Neuronal stem cell (in vitro differentiated cells): ENCODE results near the gene KLF15.

ENCODE experiments used
- DNase-seq: peaks from one replicate; pipeline ENCODE4 v3.0.0-alpha.2; 2013; ENCODE audit warnings: low spot score
- H2AFZ ChIP-seq: one replicate; pipeline ENCODE4 v1.6.1; 2013; ENCODE audit warnings: mild to moderate bottlenecking, low read length, inconsistent platforms
- H2AK5ac ChIP-seq: 2 replicates; pipeline ENCODE4 v1.6.1; 2013; ENCODE audit warnings: low read depth, mild to moderate bottlenecking, inconsistent platforms, low read length, moderate library complexity, mixed read lengths
- H2BK120ac ChIP-seq: 2 replicates; pipeline ENCODE4 v1.6.1; 2013; ENCODE audit warnings: low read depth, mild to moderate bottlenecking, inconsistent platforms, low read length, moderate library complexity, mixed read lengths
- H2BK12ac ChIP-seq: one replicate; pipeline ENCODE4 v1.6.1; 2013; ENCODE audit warnings: low read length, inconsistent platforms
- H2BK15ac ChIP-seq: 2 replicates; pipeline ENCODE4 v1.6.1; 2013; ENCODE audit warnings: mild to moderate bottlenecking, low read length, inconsistent platforms, mixed read lengths
- H2BK5ac ChIP-seq: one replicate; pipeline ENCODE4 v1.6.1; 2013; ENCODE audit warnings: inconsistent platforms, mild to moderate bottlenecking, low read length, moderate library complexity
- H3K14ac ChIP-seq: one replicate; pipeline ENCODE4 v1.6.1; 2013; ENCODE audit warnings: low read length, inconsistent platforms
- H3K18ac ChIP-seq: 2 replicates; pipeline ENCODE4 v1.6.1; 2013; ENCODE audit warnings: low read length, inconsistent platforms
- H3K23ac ChIP-seq: 2 replicates; pipeline ENCODE4 v1.6.1; 2013; ENCODE audit warnings: low read depth, mild to moderate bottlenecking, mixed read lengths, low read length, inconsistent platforms; ENCODE audit not compliant: poor library complexity
- H3K27ac ChIP-seq: replicated peaks from 3 replicates; pipeline ENCODE4 v1.5.1; 2013; ENCODE audit warnings: low read length, inconsistent platforms
- H3K27me3 ChIP-seq, 3 experiments: 2 replicates each; pipeline ENCODE4 v1.6.1; 2013; ENCODE audit warnings: low read length in 3 of 3, mild to moderate bottlenecking in 2 of 3, inconsistent platforms in 1 of 3, low read depth in 1 of 3, mixed read lengths in 1 of 3, moderate library complexity in 1 of 3; ENCODE audit not compliant: control insufficient read depth in 3 of 3, insufficient read depth in 3 of 3
- H3K36me3 ChIP-seq, 2 donors: replicated peaks in 1 of 2; 2 replicates each; pipeline ENCODE4 v1.6.1; 2013; ENCODE audit warnings: low read length in 2 of 2; ENCODE audit not compliant: control insufficient read depth in 2 of 2, insufficient read depth in 2 of 2
- H3K4ac ChIP-seq: 2 replicates; pipeline ENCODE4 v1.6.1; 2013; ENCODE audit warnings: inconsistent platforms, mild to moderate bottlenecking, low read length, moderate library complexity
- H3K4me1 ChIP-seq, 2 donors: 1 replicate in 1 of 2; 2 replicates in 1 of 2; pipeline ENCODE4 v1.6.1; 2013; ENCODE audit warnings: low read length in 2 of 2, low read depth in 1 of 2; ENCODE audit not compliant: control insufficient read depth in 2 of 2, insufficient read depth in 1 of 2
- H3K4me2 ChIP-seq: one replicate; pipeline ENCODE4 v1.6.1; 2013; ENCODE audit warnings: mild to moderate bottlenecking, low read length, inconsistent platforms; ENCODE audit not compliant: insufficient read depth, poor library complexity, severe bottlenecking
- H3K4me3 ChIP-seq, 2 donors: 2 replicates each; pipeline ENCODE4 v1.5.1; 2013; ENCODE audit warnings: low read length in 2 of 2, mild to moderate bottlenecking in 2 of 2, inconsistent platforms in 1 of 2, moderate library complexity in 1 of 2
- H3K79me1 ChIP-seq: one replicate; pipeline ENCODE4 v1.6.1; 2013; ENCODE audit warnings: low read depth, mild to moderate bottlenecking, inconsistent platforms, low read length, moderate library complexity
- H3K9ac ChIP-seq: one replicate; pipeline ENCODE4 v1.6.1; 2013; ENCODE audit warnings: mild to moderate bottlenecking, low read depth, low read length, inconsistent platforms; ENCODE audit not compliant: poor library complexity
- H3K9me3 ChIP-seq, 2 donors: replicated peaks in 1 of 2; 2 replicates each; pipeline versions ENCODE3 to v1.6.1; 2013; ENCODE audit warnings: low read length in 2 of 2, mild to moderate bottlenecking in 2 of 2, inconsistent platforms in 1 of 2, low read depth in 1 of 2, mixed read lengths in 1 of 2, moderate library complexity in 1 of 2; ENCODE audit not compliant: control insufficient read depth in 2 of 2, insufficient read depth in 1 of 2
- H4K8ac ChIP-seq: one replicate; pipeline ENCODE4 v1.6.1; 2013; ENCODE audit warnings: low read depth, mild to moderate bottlenecking, inconsistent platforms, low read length, moderate library complexity
- H4K91ac ChIP-seq: one replicate; pipeline ENCODE4 v1.6.1; 2013; ENCODE audit warnings: low read length, low read depth, mild to moderate bottlenecking, inconsistent platforms; ENCODE audit not compliant: poor library complexity
- WGBS, 2 donors: extraction: QIAGEN DNeasy Blood & Tissue Kit; methylation state at CpG; one replicate each; pipeline ENCODE4 v1.1.7; 2013; ENCODE audit warnings: missing lambda C conversion rate in 2 of 2, mixed read lengths in 1 of 2; ENCODE audit not compliant: insufficient read length in 2 of 2, insufficient replicate concordance in 1 of 2; ENCODE audit errors: extremely low coverage in 2 of 2; 5-methylcytosine and 5-hydroxymethylcytosine counted together

The KLF15 gene

DNA sequence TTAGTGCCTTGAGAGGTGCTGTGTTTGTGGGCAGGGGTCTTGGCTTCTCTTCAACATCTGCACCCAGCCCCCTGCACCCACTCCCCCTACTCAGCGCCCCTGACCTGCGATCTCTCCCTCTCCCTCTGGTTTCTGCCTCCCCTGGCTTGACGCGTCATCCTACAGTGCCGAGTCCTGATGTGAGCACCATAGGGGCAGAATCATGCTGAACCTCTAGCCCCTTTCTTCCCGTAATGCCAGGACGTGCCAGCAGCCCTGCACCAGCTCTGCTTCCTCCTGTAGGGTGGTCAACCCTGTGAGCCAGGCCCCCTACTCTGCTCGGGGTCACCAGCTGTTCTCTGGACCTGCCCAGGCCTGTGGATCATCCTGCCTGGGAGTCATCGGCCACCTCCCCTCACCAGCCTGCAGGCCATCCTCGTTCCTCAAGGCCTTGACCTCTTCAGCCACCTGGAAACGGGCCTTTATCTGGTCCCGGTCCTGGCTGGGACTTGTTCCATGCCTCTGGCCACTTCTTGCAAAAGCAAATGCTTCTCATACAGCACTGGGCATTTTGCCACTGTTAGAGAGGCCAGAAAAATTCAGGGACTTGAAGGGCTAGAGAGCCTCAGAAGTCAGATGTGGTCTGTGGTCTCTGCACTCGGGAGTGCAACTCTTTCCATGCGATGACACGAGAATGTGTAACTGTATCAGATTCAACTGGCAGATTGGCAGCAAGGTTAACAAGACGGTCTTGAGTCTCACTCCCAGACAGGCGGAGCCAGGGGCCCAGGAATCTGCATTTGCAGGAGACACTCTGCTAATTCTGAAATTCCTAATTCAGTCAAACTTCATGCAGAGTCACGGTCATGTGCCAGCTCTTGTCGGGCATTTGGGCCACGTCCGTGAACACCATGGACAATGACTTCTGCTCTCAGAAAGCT, 16.7 kb upstream of the KLF15 start:
- H3K9me3 ChIP-seq, result no peaks in the 10 kb centered on the region
- no peak overlapping the region for H3K4me3 ChIP-seq
- no peak overlapping the region for H3K9ac ChIP-seq
- no peak overlapping the region for H3K18ac ChIP-seq
- H3K27me3 ChIP-seq, result peaks cover 0 to 13% (median 0%) of the 10 kb centered on the region in 3 experiments
- H2BK12ac ChIP-seq, result no peak overlapping the region
- WGBS, 2 donors, result no CpG with 5 or more reads among the region's 21 CpGs
- H3K27ac ChIP-seq, result no peak overlapping the region
- no peak overlapping the region for H4K91ac ChIP-seq
- H3K4ac ChIP-seq, result no peak overlapping the region
- no peak overlapping the region for H2AK5ac ChIP-seq
- no peak overlapping the region for H4K8ac ChIP-seq
- H2BK5ac ChIP-seq, result no peak overlapping the region
- H3K36me3 ChIP-seq, result no peaks in the 10 kb centered on the region
- H3K23ac ChIP-seq, result no peak overlapping the region
- no peaks in the 10 kb centered on the region for H3K4me1 ChIP-seq
- no peak overlapping the region for H3K14ac ChIP-seq
- no peak for DNase-seq
- no peak overlapping the region for H2BK15ac ChIP-seq
- no peak overlapping the region for H3K4me2 ChIP-seq
- no peak overlapping the region for H2AFZ ChIP-seq
- H3K79me1 ChIP-seq, result no peaks in the 10 kb centered on the region
- no peak overlapping the region for H2BK120ac ChIP-seq

DNA sequence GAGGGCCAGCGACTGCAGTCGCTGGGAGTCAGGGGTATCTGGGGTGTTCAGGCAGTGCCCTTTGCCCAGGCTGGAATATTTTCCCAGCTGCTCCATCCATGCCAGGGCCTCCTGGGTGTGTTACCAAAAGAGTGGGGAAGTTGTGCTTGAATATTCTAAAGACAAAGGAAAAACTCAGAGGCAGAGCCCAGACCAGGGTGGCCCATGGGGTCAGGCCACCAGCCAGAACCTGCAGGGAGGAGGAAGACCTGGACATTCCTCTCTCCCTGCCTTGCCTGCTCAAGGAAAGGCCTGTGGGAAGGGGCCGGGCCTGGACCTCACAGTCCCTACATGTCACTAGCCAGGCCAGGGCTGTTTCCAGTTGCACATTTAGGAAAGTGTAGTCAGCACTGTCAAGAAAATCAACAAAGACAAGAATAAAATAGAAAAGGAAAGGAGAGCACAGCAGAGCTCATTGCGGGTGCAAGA, 16.0 kb upstream of the KLF15 start:
- no peaks in the 10 kb centered on the region for H3K4me1 ChIP-seq
- peaks cover 0 to 13% (median 0%) of the 10 kb centered on the region in 3 experiments for H3K27me3 ChIP-seq
- no peak overlapping the region for H2AFZ ChIP-seq
- H3K9me3 ChIP-seq, result no peaks in the 10 kb centered on the region
- no CpG with 5 or more reads among the region's 4 CpGs for WGBS, 2 donors
- H2BK5ac ChIP-seq, result no peak overlapping the region
- H4K91ac ChIP-seq, result no peak overlapping the region
- no peak overlapping the region for H3K14ac ChIP-seq
- H2AK5ac ChIP-seq, result peak overlapping the region; percentile 30
- no peak overlapping the region for H3K4me2 ChIP-seq
- no peak overlapping the region for H3K4me3 ChIP-seq
- no peak overlapping the region for H2BK15ac ChIP-seq
- peak overlapping the region; percentile 81 for H3K18ac ChIP-seq
- no peak overlapping the region for H2BK12ac ChIP-seq
- no peak overlapping the region for H3K27ac ChIP-seq
- H3K9ac ChIP-seq, result no peak overlapping the region
- H3K79me1 ChIP-seq, result no peaks in the 10 kb centered on the region
- no peak overlapping the region for H3K4ac ChIP-seq
- H4K8ac ChIP-seq, result no peak overlapping the region
- H3K23ac ChIP-seq, result no peak overlapping the region
- H2BK120ac ChIP-seq, result no peak overlapping the region
- DNase-seq, result no peak
- no peaks in the 10 kb centered on the region for H3K36me3 ChIP-seq

DNA sequence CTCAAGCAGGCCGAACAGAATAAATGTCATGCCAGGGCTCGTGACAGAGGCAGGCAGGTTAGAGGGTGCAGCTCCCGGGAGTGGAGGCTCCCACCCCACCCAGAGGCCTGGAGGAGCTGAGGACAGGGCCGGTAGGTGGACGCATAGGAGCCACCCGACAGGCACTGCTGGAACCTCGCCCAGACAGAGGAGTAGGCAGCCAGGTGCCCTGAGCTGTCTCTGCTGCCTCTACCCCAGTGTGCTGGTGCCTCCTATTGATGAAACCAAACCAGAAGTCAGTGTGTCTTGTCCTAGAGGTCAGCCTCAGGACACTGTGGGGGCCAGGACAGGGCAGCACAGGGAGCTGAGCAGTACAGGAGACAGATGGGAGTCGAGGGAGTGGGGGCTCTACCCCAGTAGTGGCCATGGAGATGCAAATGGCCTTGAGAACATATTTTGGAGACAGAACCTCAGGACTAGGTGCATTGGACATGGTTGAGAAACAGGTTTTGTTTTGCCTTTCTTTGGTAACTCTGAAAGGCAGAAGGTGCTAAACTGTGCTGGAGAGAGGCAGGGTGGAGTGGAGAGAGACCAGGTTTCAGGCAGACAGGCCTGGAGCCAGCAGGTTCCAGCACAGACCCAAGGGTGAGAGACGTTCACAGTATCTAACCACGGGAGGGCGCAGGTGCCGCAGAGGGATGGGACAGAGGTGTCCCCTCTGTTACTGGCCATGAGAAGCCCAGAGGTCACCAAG, 15.4 kb upstream of the KLF15 start:
- Histone ChIP-seq H3K4ac (no peak overlapping the region), H3K4me1 (no peaks in the 10 kb centered on the region), H3K9me3 (no peaks in the 10 kb centered on the region), H2AFZ (no peak overlapping the region), H2BK12ac (no peak overlapping the region), H3K4me3 (no peak overlapping the region), H3K23ac (no peak overlapping the region), H2AK5ac (peak overlapping the region; percentile 49), H3K27me3 (peaks cover 0 to 13% (median 0%) of the 10 kb centered on the region in 3 experiments), H4K91ac (no peak overlapping the region), H3K14ac (no peak overlapping the region), H3K36me3 (no peaks in the 10 kb centered on the region), H2BK120ac (peak overlapping the region; percentile 43), H3K18ac (peak overlapping the region; percentile 81), H2BK15ac (no peak overlapping the region), H2BK5ac (no peak overlapping the region), H4K8ac (no peak overlapping the region), H3K9ac (no peak overlapping the region), H3K27ac (no peak overlapping the region), H3K4me2 (no peak overlapping the region), H3K79me1 (no peaks in the 10 kb centered on the region)
- no CpG with 5 or more reads among the region's 12 CpGs for WGBS, 2 donors
- no peak for DNase-seq
